Neural progenitor cell (in vitro differentiated cells): ENCODE data around the gene DNLZ. TPM values are rescaled to one million over a fixed set of nuclear protein-coding genes. Genes with fewer than 3 reads are reported as not detected.

Source experiments
- DNase-seq: peaks from one replicate; pipeline ENCODE4 v3.0.0-alpha.2; 2016; ENCODE audit warnings: low spot score
- H2AFZ ChIP-seq: fragments of 200-600 bp; sonication (generic); replicated peaks from 2 replicates; pipeline ENCODE4 v1.6.1; 2016; ENCODE audit warnings: antibody characterized with exemption
- H3F3A ChIP-seq: fragments of 200-600 bp; sonication (generic); 2 replicates; pipeline ENCODE4 v1.6.1; 2016; ENCODE audit warnings: antibody characterized with exemption, low read depth
- H3K27ac ChIP-seq: fragments of 200-600 bp; sonication (generic); 2 replicates; pipeline ENCODE4 v1.5.1; 2016; ENCODE audit warnings: mild to moderate bottlenecking
- H3K27me3 ChIP-seq: fragments of 200-600 bp; sonication (generic); 2 replicates; pipeline ENCODE4 v1.6.1; 2016; ENCODE audit warnings: mild to moderate bottlenecking, moderate library complexity
- H3K36me3 ChIP-seq: fragments of 200-600 bp; sonication (generic); 2 replicates; pipeline ENCODE4 v1.5.1; 2016
- H3K4me1 ChIP-seq: fragments of 200-600 bp; sonication (generic); 2 replicates; pipeline ENCODE4 v1.6.1; 2016; ENCODE audit warnings: mixed run types
- H3K4me2 ChIP-seq: fragments of 200-600 bp; sonication (generic); 2 replicates; pipeline ENCODE4 v1.6.1; 2016
- H3K4me3 ChIP-seq: fragments of 200-600 bp; sonication (generic); 2 replicates; pipeline ENCODE4 v1.5.1; 2016
- H3K79me2 ChIP-seq: fragments of 200-600 bp; sonication (generic); 2 replicates; pipeline ENCODE4 v1.6.1; 2016; ENCODE audit warnings: low read depth
- H3K9ac ChIP-seq: fragments of 200-600 bp; sonication (generic); 2 replicates; pipeline ENCODE4 v1.6.1; 2016
- H3K9me3 ChIP-seq: fragments of 200-600 bp; sonication (generic); 2 replicates; pipeline ENCODE4 v1.5.1; 2016; ENCODE audit warnings: low read depth
- H4K20me1 ChIP-seq: fragments of 200-600 bp; sonication (generic); 2 replicates; pipeline ENCODE4 v1.6.1; 2016; ENCODE audit warnings: low read depth
- H3K27ac Mint-ChIP-seq: 3 replicates; pipeline ENCODE4 v1.8.0; 2021; ENCODE audit warnings: mixed read lengths
- H3K27me3 Mint-ChIP-seq: 2 replicates; pipeline ENCODE4 v1.8.0; 2022; ENCODE audit warnings: low read depth, mild to moderate bottlenecking, inconsistent platforms, moderate library complexity, mixed read lengths; ENCODE audit not compliant: insufficient read depth
- H3K36me3 Mint-ChIP-seq: 3 replicates; pipeline ENCODE4 v1.8.0; 2021; ENCODE audit warnings: mixed read lengths
- H3K4me1 Mint-ChIP-seq: 3 replicates; pipeline ENCODE4 v1.8.0; 2021; ENCODE audit warnings: mixed read lengths
- H3K4me3 Mint-ChIP-seq: 3 replicates; pipeline ENCODE4 v1.8.0; 2021; ENCODE audit warnings: mild to moderate bottlenecking, moderate library complexity, mixed read lengths
- H3K9me3 Mint-ChIP-seq: 3 replicates; pipeline ENCODE4 v1.8.0; 2020; ENCODE audit warnings: mixed read lengths
- CTCF ChIP-seq: fragments of 200-600 bp; sonication (generic); IDR thresholded peaks from 2 replicates; pipeline ENCODE4 v1.5.1; 2017; ENCODE audit warnings: antibody characterized with exemption, mild to moderate bottlenecking
- EZH2 ChIP-seq: fragments of 200-600 bp; sonication (generic); IDR thresholded peaks from 2 replicates; pipeline ENCODE4 v1.6.1; 2017; ENCODE audit warnings: antibody characterized with exemption, mild to moderate bottlenecking, moderate library complexity
- EZH2phosphoT487 ChIP-seq: fragments of 200-600 bp; sonication (generic); IDR thresholded peaks from 2 replicates; pipeline ENCODE4 v1.6.1; 2017; ENCODE audit warnings: antibody characterized with exemption
- total RNA-seq: library from RNA; depleted of rRNA; stranded (reverse); fragments of >200 nt; gene quantifications from 2 replicates; pipeline ENCODE4 v1.2.3, GENCODE V29; 2015; ENCODE audit warnings: low replicate concordance

DNLZ gene
- total RNA-seq, 1 donor from 2014 or later: 3.4 TPM

GRCh38 chr9:136379891-136380290 lies 16.3 kb upstream of the DNLZ start:
- Histone ChIP-seq H3K79me2 (no peaks in the 10 kb centered on the region), H3F3A (no peaks in the 10 kb centered on the region), H4K20me1 (no peaks in the 10 kb centered on the region), H3K9me3 (no peaks in the 10 kb centered on the region), H3K4me3 (no peak overlapping the region), H3K27me3 (no peaks in the 10 kb centered on the region), H3K36me3 (peaks cover 3% of the 10 kb centered on the region), H3K4me2 (no peak overlapping the region), H3K4me1 (no peaks in the 10 kb centered on the region), H3K27ac (no peak overlapping the region), H2AFZ (no peak overlapping the region), H3K9ac (no peak overlapping the region)
- TF ChIP-seq EZH2 (no peak), CTCF (no peak), EZH2phosphoT487 (no peak)
- Mint-ChIP-seq H3K36me3 (peaks cover 3% of the 10 kb centered on the region), H3K27me3 (peaks cover 2% of the 10 kb centered on the region), H3K27ac (no peak overlapping the region), H3K4me1 (no peaks in the 10 kb centered on the region), H3K9me3 (no peaks in the 10 kb centered on the region), H3K4me3 (no peak overlapping the region)
- no peak for DNase-seq

- H3K36me3 Mint-ChIP-seq: no peaks in the 10 kb centered on the region
- Histone ChIP-seq H3K9ac (no peak overlapping the region), H4K20me1 (no peaks in the 10 kb centered on the region), H3K9me3 (no peaks in the 10 kb centered on the region), H3K4me1 (no peaks in the 10 kb centered on the region), H3K4me3 (no peak overlapping the region), H3K27ac (no peak overlapping the region), H3K4me2 (no peak overlapping the region), H3K36me3 (no peaks in the 10 kb centered on the region), H3F3A (no peaks in the 10 kb centered on the region), H2AFZ (no peak overlapping the region), H3K27me3 (no peaks in the 10 kb centered on the region), H3K79me2 (no peaks in the 10 kb centered on the region)
- no peaks in the 10 kb centered on the region for H3K4me1 Mint-ChIP-seq
- peaks cover 2% of the 10 kb centered on the region for H3K27me3 Mint-ChIP-seq
- H3K9me3 Mint-ChIP-seq: no peaks in the 10 kb centered on the region
- DNase-seq: no peak
- TF ChIP-seq CTCF (no peak), EZH2phosphoT487 (no peak), EZH2 (no peak)
- no peak overlapping the region for H3K4me3 Mint-ChIP-seq
- H3K27ac Mint-ChIP-seq: no peak overlapping the region
Observed at GRCh38 chr9:136379401-136379800, 15.9 kb upstream of the DNLZ start.

GRCh38 chr9:136379003-136379287 lies 15.4 kb upstream of the DNLZ start:
- Histone ChIP-seq H3K36me3 (no peaks in the 10 kb centered on the region), H3F3A (no peaks in the 10 kb centered on the region), H3K4me3 (no peak overlapping the region), H2AFZ (no peak overlapping the region), H3K9ac (no peak overlapping the region), H3K4me2 (no peak overlapping the region), H4K20me1 (no peaks in the 10 kb centered on the region), H3K4me1 (no peaks in the 10 kb centered on the region), H3K9me3 (no peaks in the 10 kb centered on the region), H3K27me3 (no peaks in the 10 kb centered on the region), H3K27ac (no peak overlapping the region), H3K79me2 (no peaks in the 10 kb centered on the region)
- no peak for TF ChIP-seq CTCF
- TF ChIP-seq EZH2phosphoT487: no peak
- no peak for TF ChIP-seq EZH2
- Mint-ChIP-seq H3K9me3 (no peaks in the 10 kb centered on the region), H3K4me1 (no peaks in the 10 kb centered on the region), H3K27me3 (peaks cover 2% of the 10 kb centered on the region), H3K36me3 (no peaks in the 10 kb centered on the region), H3K27ac (no peak overlapping the region), H3K4me3 (no peak overlapping the region)
- no peak for DNase-seq
